Right lobe of liver (tissue), 6 donors: ENCODE data around the gene NSUN5. TPM values are rescaled to one million over a fixed set of nuclear protein-coding genes. Genes with fewer than 3 reads are reported as not detected.
"Not testable (repeated sequence)": the region's sequence is repeated elsewhere in the genome, so short reads cannot be mapped to it uniquely, and the experiment has no call there.

Experiments used
- ATAC-seq, 4 donors: fragments of 200-7000 bp; cut with Tn5 transposase; one replicate each; pipeline ENCODE4 v1.9.1; 2020; ENCODE audit warnings: mild to moderate bottlenecking in 4 of 4, moderate library complexity in 4 of 4
- DNase-seq, 3 donors: peaks; one replicate each; pipeline ENCODE4 v3.0.0-alpha.2; 2020
- H3K27ac ChIP-seq, 3 donors: fragments of 200-600 bp; one replicate each; pipeline ENCODE4 v1.8.0; 2022
- H3K27me3 ChIP-seq, 2 donors: fragments of 200-600 bp; one replicate each; pipeline ENCODE4 v1.8.0; 2022
- H3K36me3 ChIP-seq, 4 donors: fragments of 200-600 bp; sonication (generic) in 1 of 4; one replicate each; pipeline versions ENCODE4 v1.5.1 to v1.8.0; 2017 to 2022; ENCODE audit warnings: control low read depth in 1 of 4
- H3K4me1 ChIP-seq, 4 donors: fragments of 200-600 bp; sonication (generic) in 1 of 4; one replicate each; pipeline versions ENCODE4 v1.5.1 to v1.8.0; 2017 to 2022; ENCODE audit warnings: control low read depth in 1 of 4
- H3K4me3 ChIP-seq, 3 donors: fragments of 200-600 bp; one replicate each; pipeline ENCODE4 v1.8.0; 2022
- H3K9me3 ChIP-seq, 4 donors: fragments of 200-600 bp; sonication (generic) in 1 of 4; one replicate each; pipeline versions ENCODE4 v1.5.1 to v1.8.0; 2017 to 2022; ENCODE audit warnings: control low read depth in 1 of 4
- WGBS: methylation state at CpG from one replicate; pipeline ENCODE4 v1.1.6; 2018; ENCODE audit warnings: low coverage, low lambda C conversion rate; ENCODE audit not compliant: insufficient coverage; ENCODE audit errors: missing lambda C conversion rate; 5-methylcytosine and 5-hydroxymethylcytosine counted together
- intact Hi-C, 2 donors: fragments of 100-400 bp; cut with DNase I; formaldehyde crosslinking; loops; one replicate each; pipeline versions ENCODE4 v1.11.2 to v1.14.1; 2022
- small RNA-seq, 2 experiments: library from RNA; depleted of rRNA; stranded (forward); fragments of <200 nt; gene quantifications; one replicate each; pipeline ENCODE3, GENCODE V24; 2016
- total RNA-seq, 6 experiments: library from RNA; depleted of rRNA in 2 of 6; stranded (reverse); fragments of >200 nt in 2 of 6; fragmentation: NEBNext Ultra II Directional in 3 of 6; extraction: Animal tissue kit (Norgen Biotek cat#: 25700) in 3 of 6; gene quantifications; one replicate each; pipeline versions ENCODE4 v1.1.0 to v1.2.4, GENCODE V29; 2016 to 2023
- donor health status: DM: no; HTN: yes; CAD: no.
- donor health status: DM: no; HTN: no; CAD: no.
- donor health status: DM: no; HTN: no; CAD: no.
- donor health status: DM: no; HTN: yes; CAD: no.
- donor health status: DM: no; HTN: yes; CAD: no.

NSUN5 gene
- total RNA-seq, 6 experiments from 2014 or later, result 7.5 to 16.8 (median 9.2) TPM

DNA sequence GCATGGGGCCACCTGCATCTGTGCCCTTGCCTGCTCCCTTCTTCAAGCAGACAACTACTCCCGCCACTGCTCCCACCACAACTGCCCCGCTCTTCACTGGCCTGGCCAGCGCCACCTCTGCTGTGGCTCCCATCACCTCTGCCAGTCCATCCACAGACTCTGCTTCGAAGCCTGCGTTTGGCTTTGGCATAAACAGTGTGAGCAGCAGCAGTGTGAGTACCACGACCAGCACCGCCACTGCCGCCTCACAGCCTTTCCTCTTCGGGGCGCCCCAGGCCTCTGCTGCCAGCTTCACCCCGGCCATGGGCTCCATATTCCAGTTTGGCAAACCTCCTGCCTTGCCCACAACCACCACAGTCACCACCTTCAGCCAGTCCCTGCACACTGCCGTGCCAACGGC lies 11.4 kb downstream of the NSUN5 start:
- ATAC-seq, intact Hi-C loops, H3K36me3 ChIP-seq, H3K27ac ChIP-seq, H3K27me3 ChIP-seq, H3K4me1 ChIP-seq, H3K9me3 ChIP-seq, DNase-seq, H3K4me3 ChIP-seq: not testable (repeated sequence)
- WGBS, result no CpG with 5 or more reads among the region's 13 CpGs

DNA sequence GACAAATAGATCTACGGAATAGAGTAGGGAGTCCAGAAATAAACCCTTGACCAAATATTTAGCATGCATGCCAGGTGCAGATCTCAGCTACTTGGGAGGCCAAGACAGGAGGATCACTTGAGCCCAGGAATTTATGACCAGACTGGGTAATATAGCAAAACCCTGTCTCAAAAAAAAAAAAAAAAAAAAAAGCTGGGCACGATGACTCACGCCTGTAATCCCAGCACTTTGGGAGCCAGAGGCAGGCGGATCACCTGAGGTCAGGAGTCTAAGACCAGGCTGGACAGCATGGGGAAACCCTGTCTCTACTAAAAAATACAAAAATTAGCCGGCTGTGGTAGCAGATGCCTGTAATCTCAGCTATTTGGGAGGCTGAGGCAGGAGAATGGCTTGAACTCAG lies 31.4 kb downstream of the NSUN5 start:
- H3K9me3 ChIP-seq, intact Hi-C loops, H3K27me3 ChIP-seq, H3K36me3 ChIP-seq, ATAC-seq, DNase-seq, H3K27ac ChIP-seq, H3K4me1 ChIP-seq, H3K4me3 ChIP-seq: not testable (repeated sequence)
- 50% methylated on average over 1 of the region's 5 CpGs for WGBS

GRCh38 chr7:73267813-73268212 lies 40.8 kb downstream of the NSUN5 start:
- ATAC-seq, H3K27ac ChIP-seq, DNase-seq, H3K4me3 ChIP-seq, H3K27me3 ChIP-seq, H3K4me1 ChIP-seq, H3K36me3 ChIP-seq, intact Hi-C loops, H3K9me3 ChIP-seq: not testable (repeated sequence)
- no CpG with 5 or more reads among the region's 4 CpGs for WGBS

- H3K36me3 ChIP-seq, H3K27ac ChIP-seq, ATAC-seq, H3K4me3 ChIP-seq, H3K27me3 ChIP-seq, H3K9me3 ChIP-seq, intact Hi-C loops, H3K4me1 ChIP-seq, DNase-seq: not testable (repeated sequence)
- WGBS, result no CpG with 5 or more reads among the region's 22 CpGs
Measured at GRCh38 chr7:73266719-73267368, 41.8 kb downstream of the NSUN5 start.

DNA sequence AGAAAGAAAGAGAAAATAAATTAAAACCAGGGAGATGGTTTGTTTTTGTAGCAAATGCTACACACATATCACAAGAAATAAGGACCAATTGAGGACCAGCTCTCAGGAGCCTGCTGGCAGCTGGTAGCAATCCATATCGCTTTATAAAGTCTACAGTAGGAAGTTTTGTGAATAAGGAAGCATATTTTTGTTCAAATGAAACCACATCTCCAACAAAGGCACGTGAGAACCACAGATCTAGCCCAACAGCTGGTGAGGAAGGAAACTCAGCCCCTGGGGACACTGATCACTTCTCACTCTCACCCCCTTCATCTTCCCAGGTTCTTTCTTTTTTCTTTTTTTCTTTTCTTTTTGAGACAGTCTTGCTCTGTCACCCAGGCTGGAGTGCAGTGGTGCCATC lies 46.2 kb downstream of the NSUN5 start:
- H3K4me1 ChIP-seq, H3K27ac ChIP-seq, DNase-seq, H3K27me3 ChIP-seq, H3K4me3 ChIP-seq, H3K9me3 ChIP-seq, intact Hi-C loops, H3K36me3 ChIP-seq: not testable (repeated sequence)
- peak in 2 of 4 donors; percentile 18 to 49 for ATAC-seq
- WGBS, result no CpG with 5 or more reads among the region's 2 CpGs

Small RNAs within 50 kb of the gene (small RNA-seq; reads per million reads assigned to genes)
- 0 reads per million in 2 experiments for gene RNU6-1080P

Other genes with a start within 250 kb of the NSUN5 start
- not detected for gene SPDYE9, start 222.8 kb downstream of the NSUN5 start, total RNA-seq
- under 1 TPM in 2 of 6 experiments, not detected in 4; 0.11 to 0.56 TPM for gene TRIM50, start 19.3 kb upstream of the NSUN5 start, total RNA-seq
- gene FKBP6, start 19.3 kb upstream of the NSUN5 start, total RNA-seq, result not detected
- under 1 TPM in 2 of 6 experiments, not detected in 4; 0.09 to 0.27 TPM for gene FZD9, start 125.0 kb upstream of the NSUN5 start, total RNA-seq
- 10 to 100 TPM; 19.3 to 26.2 (median 25.0) TPM for gene BAZ1B, start 213.5 kb upstream of the NSUN5 start, total RNA-seq
- gene BCL7B, start 248.9 kb upstream of the NSUN5 start, total RNA-seq, result 10 to 100 TPM; 19.3 to 45.6 (median 21.3) TPM